SK-MEL-5 (cell line): ENCODE measurements around the gene KDM4F. TPM values are rescaled to one million over a fixed set of nuclear protein-coding genes. Genes with fewer than 3 reads are reported as not detected.

Source experiments
- total RNA-seq: library from RNA; depleted of rRNA; stranded (reverse); fragments of >200 nt; shearing (Covaris generic); gene quantifications from 2 replicates; pipeline ENCODE4 v1.2.3, GENCODE V29; 2014; rRNA removed

KDM4F gene
- total RNA-seq, 1 experiment from 2014 or later: not detected

Other genes starting within 250 kb of the KDM4F start
- gene CWC15, start 75.9 kb upstream of the KDM4F start, total RNA-seq: 47.2 and 47.3 TPM in 2 replicates
- gene KDM4D, start 75.7 kb upstream of the KDM4F start, total RNA-seq: 0.88 and 1.7 TPM in 2 replicates
- not detected in 2 replicates for gene KDM4E, start 24.2 kb upstream of the KDM4F start, total RNA-seq
- 25.4 and 27.4 TPM in 2 replicates for gene SRSF8, start 17.5 kb downstream of the KDM4F start, total RNA-seq
- 44.8 and 46.8 TPM in 2 replicates for gene ENDOD1, start 40.4 kb downstream of the KDM4F start, total RNA-seq
- 8.8 and 10.4 TPM in 2 replicates for gene SESN3, start 181.8 kb downstream of the KDM4F start, total RNA-seq